ENCODE results near the gene CLDN11.

CLDN11 gene

DNA sequence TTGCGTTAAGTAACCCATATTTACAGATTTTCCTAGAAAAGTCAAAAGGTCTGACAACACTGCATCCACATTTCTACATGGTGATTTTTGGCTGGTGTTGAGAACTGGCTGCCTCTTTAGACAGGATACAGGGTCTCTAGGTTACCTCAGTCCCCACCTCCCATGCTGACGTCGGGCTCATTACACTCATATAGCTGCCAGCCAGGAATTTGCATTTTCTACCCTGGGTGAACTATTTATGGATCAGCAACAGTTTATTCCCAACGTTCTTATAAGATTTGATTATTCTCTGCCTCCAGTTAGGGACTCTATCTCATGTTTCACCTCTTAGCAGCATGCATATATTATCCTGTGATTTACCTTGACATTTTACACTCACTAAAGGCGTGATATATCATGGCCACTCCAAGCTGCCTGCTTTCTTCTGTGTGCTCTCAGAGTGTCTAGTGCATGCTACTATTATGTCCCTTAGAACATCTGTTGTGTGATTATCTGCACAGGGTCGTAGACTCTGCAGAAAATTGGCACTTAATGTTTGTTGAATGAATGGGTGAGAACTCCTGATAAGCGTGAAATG is 49.0 kb downstream of the CLDN11 start:
- H3K4me1 Mint-ChIP-seq (ENCODE audit: low read depth in 2 of 2), result no peaks in the 10 kb centered on the region
- ATAC-seq (replicated peaks) (no peak), DNase-seq (no peak)
- H3K27me3 Mint-ChIP-seq, result peaks cover 44 to 58% of the 10 kb centered on the region in 2 donors
- H3K4me3 Mint-ChIP-seq, result no peak overlapping the region
- no peaks in the 10 kb centered on the region for H3K36me3 Mint-ChIP-seq (ENCODE audit: insufficient read depth)
- no peaks in the 10 kb centered on the region for H3K9me3 Mint-ChIP-seq
- H3K27ac Mint-ChIP-seq, result no peak overlapping the region

DNA sequence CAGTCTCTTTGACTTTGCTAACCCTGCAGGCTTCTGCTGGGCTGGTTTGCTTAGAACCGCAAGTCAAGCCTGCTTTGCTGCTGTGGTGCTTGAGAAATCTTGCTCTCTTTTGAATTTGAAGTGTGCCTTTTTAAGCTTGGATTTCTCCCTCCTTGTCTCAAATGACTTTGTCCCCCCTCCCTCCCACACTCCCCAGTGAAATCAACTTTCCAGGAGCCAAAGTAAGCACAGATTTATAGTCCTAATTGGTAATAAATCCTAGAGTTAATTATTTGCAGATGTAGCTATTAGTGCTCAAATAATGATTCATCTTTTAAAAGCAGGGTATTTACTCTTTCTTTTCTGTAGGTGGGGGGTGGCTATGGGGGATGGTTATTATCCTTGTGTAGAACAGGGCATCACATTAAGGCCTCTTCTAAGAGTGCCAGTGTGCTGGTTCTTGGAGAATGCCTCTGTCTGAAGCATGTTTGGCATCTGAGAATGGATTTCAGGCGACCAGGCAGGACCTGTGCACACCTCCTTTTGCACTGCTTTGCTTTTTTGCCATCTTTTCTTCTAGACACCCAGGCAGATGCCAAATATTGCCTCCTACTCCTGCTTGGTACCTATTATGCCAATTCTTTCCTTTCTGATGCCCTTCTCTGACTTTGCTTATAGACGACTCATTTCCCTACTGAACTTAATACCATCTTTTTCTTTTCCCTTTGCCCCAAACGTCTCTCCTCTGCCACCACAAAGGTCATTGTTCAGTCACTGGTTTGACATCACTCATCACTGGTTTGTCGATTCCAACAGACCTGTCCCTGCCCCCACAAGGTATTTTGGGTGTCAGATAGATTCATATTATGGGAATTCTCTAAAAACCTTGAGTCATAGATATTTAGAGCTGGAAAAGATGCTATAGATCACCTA is 50.7 kb downstream of the CLDN11 start:
- peaks cover 32 to 66% of the 10 kb centered on the region in 2 donors for H3K27me3 Mint-ChIP-seq
- H3K27ac Mint-ChIP-seq, result no peak overlapping the region
- ATAC-seq (replicated peaks) (no peak), DNase-seq (no peak)
- H3K4me3 Mint-ChIP-seq, result no peak overlapping the region
- H3K36me3 Mint-ChIP-seq (ENCODE audit: insufficient read depth), result no peaks in the 10 kb centered on the region
- no peaks in the 10 kb centered on the region for H3K9me3 Mint-ChIP-seq
- H3K4me1 Mint-ChIP-seq (ENCODE audit: low read depth in 2 of 2), result no peaks in the 10 kb centered on the region

DNA sequence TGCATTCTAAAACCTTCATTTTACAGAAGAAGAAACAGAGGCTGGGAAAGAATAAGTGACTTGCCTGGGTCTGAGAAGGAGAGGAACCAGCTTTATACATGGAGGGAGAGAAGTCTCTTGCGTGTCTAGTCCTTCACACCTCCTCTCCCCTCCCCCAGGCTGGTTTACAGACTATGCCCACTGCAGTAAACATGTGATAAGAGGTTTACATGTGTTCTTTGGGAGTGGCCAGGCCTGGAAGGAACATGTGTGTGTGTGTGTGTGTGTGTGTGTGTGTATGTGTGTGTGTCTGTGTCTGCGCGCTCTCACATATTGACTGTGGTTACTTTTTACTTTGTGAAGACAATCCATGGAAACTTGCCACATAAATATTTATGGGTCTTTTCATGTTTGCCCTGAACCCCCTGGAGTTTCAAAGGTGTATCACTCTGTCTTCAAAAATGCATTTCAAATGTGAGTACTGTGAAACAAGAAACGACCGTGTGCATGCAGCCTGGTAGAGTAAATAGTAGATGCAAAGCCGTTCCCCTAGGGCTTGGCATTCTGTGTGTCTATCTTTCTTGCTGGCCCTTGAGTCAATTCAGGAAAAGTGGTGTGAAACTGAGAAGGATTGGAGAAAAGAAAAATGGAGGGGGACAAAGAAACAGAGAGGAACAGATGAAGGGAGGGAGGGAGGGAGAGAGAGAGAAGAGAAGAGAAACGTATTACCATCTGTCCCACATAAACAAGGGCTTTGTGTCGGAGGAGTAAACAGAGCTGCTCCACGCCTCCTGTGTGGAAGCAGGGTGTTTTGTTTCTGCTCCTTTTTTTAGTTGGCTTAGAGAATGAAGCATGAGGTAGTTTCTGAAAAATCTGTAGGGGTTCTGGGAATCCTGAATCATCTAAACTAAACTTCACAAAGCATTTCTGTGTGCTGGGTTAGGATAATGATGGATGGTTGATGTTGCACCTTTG is 51.7 kb downstream of the CLDN11 start:
- Mint-ChIP-seq H3K27ac (no peak overlapping the region), H3K9me3 (no peaks in the 10 kb centered on the region), H3K36me3 (ENCODE audit: insufficient read depth) (no peaks in the 10 kb centered on the region), H3K4me1 (ENCODE audit: low read depth in 2 of 2) (no peaks in the 10 kb centered on the region), H3K27me3 (peaks cover 31 to 72% of the 10 kb centered on the region in 2 donors), H3K4me3 (no peak overlapping the region)
- ATAC-seq (replicated peaks) (no peak), DNase-seq (no peak)

DNA sequence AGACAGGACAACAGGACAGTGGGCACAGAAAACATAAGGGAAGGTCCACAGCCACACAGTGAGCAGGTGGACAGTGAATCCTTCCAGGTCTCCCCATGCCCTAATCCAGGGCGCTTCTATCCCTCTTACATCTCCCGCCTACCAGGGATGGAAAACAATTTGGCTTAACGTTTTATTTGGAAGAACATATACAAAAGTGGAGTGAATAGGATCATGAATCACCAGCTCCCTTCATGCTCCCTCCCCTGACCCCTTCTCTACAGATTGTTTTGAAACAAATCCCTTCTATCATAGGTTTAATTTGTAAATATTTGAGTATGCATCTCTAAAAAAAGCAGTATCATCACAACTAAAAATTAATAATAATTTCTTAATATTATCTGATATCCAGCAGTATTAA is 52.5 kb downstream of the CLDN11 start:
- H3K27me3 Mint-ChIP-seq, result peaks cover 31 to 80% of the 10 kb centered on the region in 2 donors
- ATAC-seq (replicated peaks), result no peak
- no peak overlapping the region for H3K27ac Mint-ChIP-seq
- no peak overlapping the region for H3K4me3 Mint-ChIP-seq
- no peaks in the 10 kb centered on the region for H3K4me1 Mint-ChIP-seq (ENCODE audit: low read depth in 2 of 2)
- DNase-seq, result no peak
- no peaks in the 10 kb centered on the region for H3K36me3 Mint-ChIP-seq (ENCODE audit: insufficient read depth)
- no peaks in the 10 kb centered on the region for H3K9me3 Mint-ChIP-seq

DNA sequence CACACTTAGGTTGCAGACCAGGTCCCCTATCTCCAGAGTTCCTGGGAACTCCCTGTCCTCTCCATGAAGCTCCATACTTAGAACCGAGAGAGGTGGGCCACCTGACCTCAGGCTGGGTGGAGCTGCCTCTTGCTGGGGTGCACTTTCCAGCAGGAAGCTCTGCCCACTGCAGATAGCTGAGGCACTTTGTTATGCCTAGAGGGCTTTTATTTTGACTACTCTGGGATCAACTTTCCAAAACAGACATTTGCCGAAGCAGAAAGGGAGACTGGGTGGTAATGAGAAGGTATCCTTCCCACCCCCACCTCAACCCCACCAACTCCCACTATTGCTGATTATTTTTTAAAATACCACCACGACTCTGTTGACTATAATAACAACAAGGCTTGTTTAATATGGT is 54.7 kb downstream of the CLDN11 start:
- Mint-ChIP-seq H3K4me3 (no peak overlapping the region), H3K27me3 (peaks cover 31 to 72% of the 10 kb centered on the region in 2 donors), H3K36me3 (ENCODE audit: insufficient read depth) (no peaks in the 10 kb centered on the region), H3K9me3 (no peaks in the 10 kb centered on the region), H3K27ac (no peak overlapping the region), H3K4me1 (ENCODE audit: low read depth in 2 of 2) (no peaks in the 10 kb centered on the region)
- DNase-seq, result no peak
- ATAC-seq (replicated peaks), result no peak

DNA sequence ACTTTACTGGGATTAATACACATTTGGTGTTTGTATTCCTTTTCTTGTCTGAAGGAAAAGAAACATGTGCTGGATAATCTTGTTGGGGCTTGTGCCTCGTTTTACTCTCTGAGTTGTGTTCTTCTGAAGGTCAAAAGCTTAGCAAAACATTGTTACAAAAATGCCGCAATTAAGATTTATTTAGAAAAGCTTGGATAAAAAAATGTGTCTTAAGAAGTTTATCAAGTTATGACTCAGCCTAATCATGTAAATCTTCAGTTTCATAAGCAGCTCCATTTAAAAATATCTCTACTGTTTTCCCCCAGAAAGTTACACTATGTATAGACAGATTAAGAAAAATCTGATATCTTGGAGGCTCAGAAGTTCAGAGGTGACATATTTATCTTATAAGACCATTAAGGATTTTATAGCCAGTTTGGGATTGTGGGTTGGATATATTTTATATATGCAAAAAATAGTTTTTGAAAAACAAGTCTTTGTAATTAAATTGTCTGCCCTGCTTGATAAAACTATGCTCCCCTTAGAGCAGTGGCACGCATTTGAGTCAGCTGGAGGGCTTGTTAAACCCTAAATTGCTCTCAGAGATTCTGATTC is 56.5 kb downstream of the CLDN11 start:
- DNase-seq (no peak), ATAC-seq (replicated peaks) (no peak)
- Mint-ChIP-seq H3K27ac (no peak overlapping the region), H3K27me3 (peaks cover 25 to 67% of the 10 kb centered on the region in 2 donors), H3K9me3 (no peaks in the 10 kb centered on the region), H3K36me3 (ENCODE audit: insufficient read depth) (no peaks in the 10 kb centered on the region), H3K4me1 (ENCODE audit: low read depth in 2 of 2) (no peaks in the 10 kb centered on the region), H3K4me3 (no peak overlapping the region)

DNA sequence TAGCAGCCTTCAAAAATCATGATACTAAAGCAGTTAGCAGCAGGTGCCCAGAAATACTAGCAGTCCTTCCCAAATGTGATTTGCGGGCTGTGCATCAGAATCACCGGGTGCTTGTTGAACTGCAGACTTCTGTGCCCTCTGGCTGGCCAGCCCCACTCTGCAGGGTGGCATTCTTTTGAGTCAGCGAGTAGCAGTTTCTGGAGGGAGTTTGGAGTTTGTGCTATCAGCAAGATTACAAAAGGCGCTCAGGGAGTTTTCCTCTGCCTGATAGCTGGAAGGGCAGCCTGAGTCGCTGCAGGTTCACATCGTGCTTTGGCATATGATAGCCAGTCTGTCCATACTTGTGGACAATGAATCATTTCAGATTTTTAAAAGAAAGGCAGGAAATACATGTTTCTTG is 57.6 kb downstream of the CLDN11 start:
- Mint-ChIP-seq H3K27me3 (peaks cover 20 to 65% of the 10 kb centered on the region in 2 donors), H3K4me1 (ENCODE audit: low read depth in 2 of 2) (no peaks in the 10 kb centered on the region), H3K9me3 (no peaks in the 10 kb centered on the region), H3K36me3 (ENCODE audit: insufficient read depth) (no peaks in the 10 kb centered on the region), H3K4me3 (no peak overlapping the region), H3K27ac (no peak overlapping the region)
- no peak for DNase-seq
- ATAC-seq (replicated peaks), result no peak

DNA sequence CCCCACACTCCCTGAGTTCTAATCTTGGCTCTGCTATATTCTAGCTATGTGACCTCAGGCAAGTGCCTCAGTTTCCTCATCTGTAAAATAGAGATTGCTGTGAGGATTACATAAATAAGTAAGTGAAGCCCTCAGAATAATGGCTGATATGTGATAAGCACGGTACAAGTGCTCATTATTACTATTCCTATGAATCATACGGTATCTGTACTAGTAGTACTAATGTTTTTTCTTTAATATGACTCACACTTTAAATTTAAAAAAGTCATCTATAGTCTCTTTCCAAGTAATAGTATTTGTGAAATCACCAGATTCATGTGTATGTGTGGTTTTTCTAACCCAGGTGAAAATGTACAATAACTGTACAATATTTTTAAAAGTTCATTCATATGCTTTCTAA is 58.7 kb downstream of the CLDN11 start:
- ATAC-seq (replicated peaks) (no peak), DNase-seq (no peak)
- H3K4me1 Mint-ChIP-seq (ENCODE audit: low read depth in 2 of 2), result no peaks in the 10 kb centered on the region
- peaks cover 12 to 56% of the 10 kb centered on the region in 2 donors for H3K27me3 Mint-ChIP-seq
- H3K36me3 Mint-ChIP-seq (ENCODE audit: insufficient read depth), result no peaks in the 10 kb centered on the region
- H3K27ac Mint-ChIP-seq, result no peak overlapping the region
- H3K4me3 Mint-ChIP-seq, result no peak overlapping the region
- H3K9me3 Mint-ChIP-seq, result no peaks in the 10 kb centered on the region

DNA sequence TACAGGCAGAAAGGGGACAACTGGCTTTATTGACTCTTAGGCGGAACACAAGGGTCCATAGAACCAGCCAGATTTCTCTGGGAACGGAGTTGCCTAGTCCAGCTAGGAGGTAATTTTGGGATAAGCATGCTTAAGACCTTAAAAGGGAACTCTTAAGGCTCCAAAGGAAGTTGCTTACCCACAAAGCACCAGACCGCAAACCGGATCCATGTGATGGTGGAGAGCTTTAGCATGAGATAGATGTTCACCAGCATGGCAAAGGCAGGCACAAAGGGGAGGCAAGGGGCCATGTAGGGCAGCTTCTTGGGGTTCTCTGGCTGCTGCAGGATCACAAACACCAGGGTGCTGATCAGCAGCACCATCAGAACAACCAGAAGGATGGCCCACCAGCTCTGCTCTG is 61.4 kb downstream of the CLDN11 start:
- Mint-ChIP-seq H3K27ac (no peak overlapping the region), H3K27me3 (peaks cover 11 to 58% of the 10 kb centered on the region in 2 donors), H3K4me1 (ENCODE audit: low read depth in 2 of 2) (no peaks in the 10 kb centered on the region), H3K4me3 (no peak overlapping the region), H3K36me3 (ENCODE audit: insufficient read depth) (no peaks in the 10 kb centered on the region), H3K9me3 (no peaks in the 10 kb centered on the region)
- no peak for DNase-seq
- ATAC-seq (replicated peaks), result no peak

DNA sequence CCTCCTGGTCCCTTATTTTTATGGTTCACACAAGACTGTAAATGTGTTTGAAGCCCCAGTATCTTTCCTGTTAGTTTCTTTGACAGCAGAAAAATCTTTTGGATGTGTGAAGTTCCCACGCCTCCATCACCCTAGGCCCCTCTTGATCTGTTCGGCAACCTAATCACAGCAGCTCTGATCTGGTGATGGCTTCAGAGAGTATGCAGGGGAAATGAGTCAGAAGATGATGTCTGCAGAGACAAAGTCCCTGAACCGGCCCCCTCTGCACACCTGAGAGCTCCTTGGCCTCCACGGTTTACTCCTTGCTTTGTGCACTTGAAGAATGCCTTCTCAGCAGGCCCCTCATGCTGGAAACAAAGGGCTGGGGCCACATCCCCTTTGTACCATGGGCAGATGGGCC is 63.5 kb downstream of the CLDN11 start:
- Mint-ChIP-seq H3K9me3 (no peaks in the 10 kb centered on the region), H3K36me3 (ENCODE audit: insufficient read depth) (no peaks in the 10 kb centered on the region)
- ATAC-seq (replicated peaks), result no peak

DNA sequence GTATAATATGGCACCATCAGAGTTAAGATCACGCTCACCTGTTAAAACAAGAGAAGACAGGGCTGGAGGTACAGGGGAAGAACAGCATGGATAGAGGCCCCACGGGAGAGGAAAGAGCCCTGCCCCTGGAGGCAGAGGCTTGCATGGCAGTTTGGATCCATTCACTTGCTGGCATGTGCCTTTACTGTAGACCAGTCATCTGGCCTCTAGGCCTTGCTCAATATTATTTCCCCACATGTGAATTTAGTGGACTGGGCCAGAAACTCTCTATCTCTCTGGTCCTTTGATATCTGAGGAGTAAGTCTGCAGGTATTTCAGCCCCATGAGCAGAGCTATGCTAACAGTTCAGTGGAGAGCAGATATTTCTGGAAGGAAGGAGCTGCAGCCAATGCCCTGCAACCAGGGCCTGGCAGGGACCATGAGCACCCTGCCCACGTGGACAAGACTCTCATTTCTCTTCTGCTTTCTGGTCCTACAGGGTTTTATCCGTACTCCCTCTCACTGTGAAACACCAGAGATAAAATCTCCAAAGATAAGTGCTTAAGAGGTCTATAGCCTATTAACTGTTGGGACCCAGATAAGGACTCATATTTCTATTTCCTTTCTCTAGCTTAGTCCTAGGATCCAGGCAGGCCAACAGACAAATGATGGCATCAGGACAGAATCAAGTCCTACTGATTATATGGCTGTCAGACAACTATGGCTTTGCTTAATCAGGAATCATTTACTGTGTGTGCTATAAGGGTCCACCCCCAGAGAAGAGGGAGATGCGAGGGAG is 65.0 kb downstream of the CLDN11 start:
- Mint-ChIP-seq H3K27me3 (peaks cover 26 to 63% of the 10 kb centered on the region in 2 donors), H3K27ac (no peak overlapping the region), H3K4me1 (ENCODE audit: low read depth in 2 of 2) (no peaks in the 10 kb centered on the region), H3K9me3 (no peaks in the 10 kb centered on the region), H3K36me3 (ENCODE audit: insufficient read depth) (no peaks in the 10 kb centered on the region), H3K4me3 (no peak overlapping the region)
- DNase-seq (no peak), ATAC-seq (replicated peaks) (no peak)

More for the DNA sequence above, 63.5 kb downstream of the CLDN11 start:
- H3K27ac Mint-ChIP-seq, result no peak overlapping the region
- DNase-seq, result no peak
- no peaks in the 10 kb centered on the region for H3K4me1 Mint-ChIP-seq (ENCODE audit: low read depth in 2 of 2)
- H3K4me3 Mint-ChIP-seq, result no peak overlapping the region
- H3K27me3 Mint-ChIP-seq, result peaks cover 22 to 63% of the 10 kb centered on the region in 2 donors
